ENCODE results near the gene ME3. TPM values are rescaled to one million over a fixed set of nuclear protein-coding genes. Genes with fewer than 3 reads are reported as not detected.

ME3 gene
- total RNA-seq (2022; extraction: Qiagen RNA extraction) = 14.6 to 19.7 TPM (median 18.3 TPM) in 5 replicates

DNA sequence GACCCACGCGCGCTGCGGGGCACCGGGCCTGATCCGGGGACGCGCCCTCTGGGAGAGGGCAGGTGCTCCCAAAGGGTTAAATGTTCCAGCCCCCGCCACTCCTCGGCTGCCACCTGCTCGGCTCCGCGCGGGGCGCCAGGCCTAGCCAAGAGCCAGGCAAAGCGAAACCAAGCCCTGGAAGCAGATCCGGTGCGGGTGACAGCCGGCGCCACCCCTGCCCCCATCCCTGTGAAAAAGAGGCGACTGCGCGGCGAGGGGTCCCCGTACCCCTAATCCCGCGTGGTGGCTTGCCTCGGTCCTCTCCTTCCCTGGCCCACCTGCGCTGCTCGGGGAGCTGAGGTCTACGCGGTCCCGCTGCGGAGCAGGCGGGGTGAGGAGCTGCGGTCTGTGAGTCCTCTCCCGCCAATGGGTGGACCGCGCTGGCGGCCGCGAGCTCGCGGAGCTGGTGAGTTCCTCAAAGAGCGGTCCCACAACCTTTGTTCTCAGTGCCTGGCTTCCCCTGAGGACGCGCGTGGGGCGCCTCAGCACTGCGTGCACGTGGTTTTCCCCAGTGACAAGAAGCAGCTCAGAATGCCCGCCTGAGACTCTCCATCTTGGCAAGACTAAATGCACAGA lies at the start of gene ME3:
TSS of gene ME3 (minus strand) at position 610 of the 615 bp plus-strand sequence.

Other genes starting within 250 kb of the ME3 start
- gene PRSS23, start 127.9 kb upstream of the ME3 start, total RNA-seq (2022; extraction: Qiagen RNA extraction) = 410 to 471 TPM (median 427 TPM) in 5 replicates